GM12891 (cell line): ENCODE measurements around the gene PRPH.

Source experiments
- PAX5 ChIP-seq: IDR thresholded peaks from 2 replicates; pipeline ENCODE4 v1.6.1; 2011; ENCODE audit warnings: low read length, moderate library complexity, mild to moderate bottlenecking; ENCODE audit not compliant: insufficient read depth, severe bottlenecking
- POLR2A ChIP-seq: IDR thresholded peaks from 2 replicates; pipeline ENCODE4 v1.6.1; 2011; ENCODE audit warnings: low read depth, low read length, control low read depth
- TAF1 ChIP-seq: IDR thresholded peaks from 2 replicates; pipeline ENCODE4 v1.6.1; 2011; ENCODE audit warnings: low read depth, low read length, control low read depth

- no peak for TF ChIP-seq PAX5
- TF ChIP-seq TAF1 = no peak
- TF ChIP-seq POLR2A = no peak
Measured at GRCh38 chr12:49327887-49328286, 32.9 kb downstream of the PRPH start.
